HL-60 (cell line): ENCODE measurements around the gene GYG2.

Experiments
- DNase-seq, 2 experiments: peaks; one replicate each; pipeline ENCODE4 v3.0.0-alpha.2; 2010 to 2020; ENCODE audit warnings: low read depth in 1 of 2, low spot score in 1 of 2
- H3K27ac ChIP-seq: fragments of 250-450 bp; sonication (Bioruptor Pico); replicated peaks from 2 replicates; pipeline ENCODE4 v1.5.1; 2020; ENCODE audit warnings: mild to moderate bottlenecking, moderate library complexity
- H3K27me3 ChIP-seq: fragments of 250-450 bp; sonication (Bioruptor Pico); 2 replicates; pipeline ENCODE4 v1.5.1; 2021; ENCODE audit warnings: mild to moderate bottlenecking, moderate library complexity; ENCODE audit not compliant: insufficient read depth, poor library complexity, severe bottlenecking
- H3K4me3 ChIP-seq: replicated peaks from 2 replicates; pipeline ENCODE4 v1.5.1; 2011; ENCODE audit warnings: mild to moderate bottlenecking, control low read depth, low read length; ENCODE audit not compliant: insufficient read depth
- GABPA ChIP-seq: IDR thresholded peaks from 2 replicates; pipeline ENCODE4 v1.6.1; 2012; ENCODE audit warnings: low read depth
- POLR2AphosphoS5 ChIP-seq: IDR thresholded peaks from 2 replicates; pipeline ENCODE4 v1.6.1; 2012; ENCODE audit warnings: low read depth
- SPI1 ChIP-seq: IDR thresholded peaks from 2 replicates; pipeline ENCODE4 v1.6.1; 2012; ENCODE audit warnings: low read depth, mild to moderate bottlenecking, borderline replicate concordance
- TF ChIP-seq, protein P1 (sequence below): IDR thresholded peaks from one replicate; pipeline ENCODE4 v1.5.1; 2011; ENCODE audit warnings: low read length, control low read depth, inconsistent platforms; ENCODE audit not compliant: insufficient read depth
- TF ChIP-seq, protein P2 (sequence below): IDR thresholded peaks from 2 replicates; pipeline ENCODE4 v1.6.1; 2012; ENCODE audit warnings: low read depth; ENCODE audit not compliant: insufficient replicate concordance

The GYG2 gene

DNA sequence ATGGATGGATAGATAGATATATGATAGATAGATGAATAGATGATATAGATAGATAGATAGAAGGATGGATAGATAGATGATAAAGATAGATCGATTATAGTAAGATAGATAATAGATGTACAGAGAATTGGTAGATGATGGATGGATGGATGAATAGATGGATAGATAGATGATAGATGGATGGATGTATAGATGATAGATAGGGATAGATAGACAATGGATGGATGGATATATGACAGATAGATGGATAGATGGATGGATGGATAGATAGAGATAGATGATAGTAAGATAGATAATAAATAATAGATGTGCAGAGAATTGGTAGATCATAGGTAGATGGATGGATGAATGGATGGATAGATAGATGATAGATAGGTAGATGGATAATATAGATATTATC, 12.2 kb downstream of the GYG2 start:
- DNase-seq = no peak
- Histone ChIP-seq H3K27me3 (no peaks in the 10 kb centered on the region), H3K27ac (no peak overlapping the region), H3K4me3 (no peak overlapping the region)
- TF ChIP-seq SPI1 (no peak), GABPA (no peak), POLR2AphosphoS5 (no peak)
- TF ChIP-seq, protein P1, sequence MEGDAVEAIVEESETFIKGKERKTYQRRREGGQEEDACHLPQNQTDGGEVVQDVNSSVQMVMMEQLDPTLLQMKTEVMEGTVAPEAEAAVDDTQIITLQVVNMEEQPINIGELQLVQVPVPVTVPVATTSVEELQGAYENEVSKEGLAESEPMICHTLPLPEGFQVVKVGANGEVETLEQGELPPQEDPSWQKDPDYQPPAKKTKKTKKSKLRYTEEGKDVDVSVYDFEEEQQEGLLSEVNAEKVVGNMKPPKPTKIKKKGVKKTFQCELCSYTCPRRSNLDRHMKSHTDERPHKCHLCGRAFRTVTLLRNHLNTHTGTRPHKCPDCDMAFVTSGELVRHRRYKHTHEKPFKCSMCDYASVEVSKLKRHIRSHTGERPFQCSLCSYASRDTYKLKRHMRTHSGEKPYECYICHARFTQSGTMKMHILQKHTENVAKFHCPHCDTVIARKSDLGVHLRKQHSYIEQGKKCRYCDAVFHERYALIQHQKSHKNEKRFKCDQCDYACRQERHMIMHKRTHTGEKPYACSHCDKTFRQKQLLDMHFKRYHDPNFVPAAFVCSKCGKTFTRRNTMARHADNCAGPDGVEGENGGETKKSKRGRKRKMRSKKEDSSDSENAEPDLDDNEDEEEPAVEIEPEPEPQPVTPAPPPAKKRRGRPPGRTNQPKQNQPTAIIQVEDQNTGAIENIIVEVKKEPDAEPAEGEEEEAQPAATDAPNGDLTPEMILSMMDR = no peak
- TF ChIP-seq, protein P2, sequence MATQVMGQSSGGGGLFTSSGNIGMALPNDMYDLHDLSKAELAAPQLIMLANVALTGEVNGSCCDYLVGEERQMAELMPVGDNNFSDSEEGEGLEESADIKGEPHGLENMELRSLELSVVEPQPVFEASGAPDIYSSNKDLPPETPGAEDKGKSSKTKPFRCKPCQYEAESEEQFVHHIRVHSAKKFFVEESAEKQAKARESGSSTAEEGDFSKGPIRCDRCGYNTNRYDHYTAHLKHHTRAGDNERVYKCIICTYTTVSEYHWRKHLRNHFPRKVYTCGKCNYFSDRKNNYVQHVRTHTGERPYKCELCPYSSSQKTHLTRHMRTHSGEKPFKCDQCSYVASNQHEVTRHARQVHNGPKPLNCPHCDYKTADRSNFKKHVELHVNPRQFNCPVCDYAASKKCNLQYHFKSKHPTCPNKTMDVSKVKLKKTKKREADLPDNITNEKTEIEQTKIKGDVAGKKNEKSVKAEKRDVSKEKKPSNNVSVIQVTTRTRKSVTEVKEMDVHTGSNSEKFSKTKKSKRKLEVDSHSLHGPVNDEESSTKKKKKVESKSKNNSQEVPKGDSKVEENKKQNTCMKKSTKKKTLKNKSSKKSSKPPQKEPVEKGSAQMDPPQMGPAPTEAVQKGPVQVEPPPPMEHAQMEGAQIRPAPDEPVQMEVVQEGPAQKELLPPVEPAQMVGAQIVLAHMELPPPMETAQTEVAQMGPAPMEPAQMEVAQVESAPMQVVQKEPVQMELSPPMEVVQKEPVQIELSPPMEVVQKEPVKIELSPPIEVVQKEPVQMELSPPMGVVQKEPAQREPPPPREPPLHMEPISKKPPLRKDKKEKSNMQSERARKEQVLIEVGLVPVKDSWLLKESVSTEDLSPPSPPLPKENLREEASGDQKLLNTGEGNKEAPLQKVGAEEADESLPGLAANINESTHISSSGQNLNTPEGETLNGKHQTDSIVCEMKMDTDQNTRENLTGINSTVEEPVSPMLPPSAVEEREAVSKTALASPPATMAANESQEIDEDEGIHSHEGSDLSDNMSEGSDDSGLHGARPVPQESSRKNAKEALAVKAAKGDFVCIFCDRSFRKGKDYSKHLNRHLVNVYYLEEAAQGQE = no peak

DNA sequence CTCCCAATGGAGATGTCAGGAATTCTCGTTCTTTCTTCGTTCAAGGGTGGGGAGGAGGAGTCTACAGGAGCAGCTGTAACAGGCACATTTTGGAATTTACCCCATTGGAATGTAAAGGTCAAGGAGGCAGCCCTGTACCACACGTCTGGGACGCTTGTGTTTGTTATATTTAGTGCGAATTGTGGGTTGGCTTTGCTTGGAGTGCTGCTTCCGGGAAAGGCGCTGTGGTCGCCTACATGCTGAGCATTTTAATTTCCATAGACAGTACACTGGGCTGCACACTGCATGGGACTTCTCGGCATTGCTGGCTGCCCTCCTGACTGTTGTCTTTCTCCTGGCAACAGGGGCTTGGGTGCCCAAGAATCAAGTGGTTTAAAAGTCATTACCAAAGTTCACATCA, 12.8 kb downstream of the GYG2 start:
- Histone ChIP-seq H3K4me3 (no peak overlapping the region), H3K27me3 (no peaks in the 10 kb centered on the region), H3K27ac (no peak overlapping the region)
- TF ChIP-seq POLR2AphosphoS5 = no peak
- no peak for TF ChIP-seq SPI1
- TF ChIP-seq, protein P2 = no peak
- TF ChIP-seq, protein P1 = no peak
- no peak for TF ChIP-seq GABPA
- DNase-seq = no peak

DNA sequence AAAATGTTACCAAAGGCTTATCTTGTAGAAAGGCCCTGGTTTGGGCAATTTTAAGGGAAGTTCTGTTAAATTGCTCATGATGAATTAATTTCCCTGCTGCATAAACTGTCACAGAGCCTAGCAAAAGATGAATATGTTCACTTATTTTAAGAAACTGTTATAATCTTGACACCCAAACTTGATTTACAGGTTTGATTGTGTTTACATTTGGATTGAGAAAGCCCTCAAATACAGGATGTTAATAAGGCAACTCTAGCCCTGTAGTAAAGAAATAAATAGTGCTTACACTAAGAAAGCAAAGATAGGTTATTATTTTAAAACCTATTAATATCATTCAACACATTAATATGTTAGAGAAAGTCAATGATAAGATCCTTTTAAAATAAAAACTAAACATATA, 18.3 kb downstream of the GYG2 start:
- H3K27ac ChIP-seq = no peak overlapping the region
- TF ChIP-seq SPI1 = no peak
- TF ChIP-seq, protein P2 = no peak
- TF ChIP-seq, protein P1 = no peak
- DNase-seq = no peak
- H3K27me3 ChIP-seq = no peaks in the 10 kb centered on the region
- H3K4me3 ChIP-seq = no peak overlapping the region
